Measurements from ENCODE around the gene GINM1. TPM values are rescaled to one million over a fixed set of nuclear protein-coding genes. Genes with fewer than 3 reads are reported as not detected.
A peak's percentile ranks its signal among the peaks of the same experiment; 100 is the strongest.

Gene GINM1
- total and polyA plus RNA-seq, 9 of the 15 experiments (the other 6 are each of a cell fraction or from before 2014, with no cell fraction given): 5.0 to 19.3 (median 14.2) TPM

GRCh38 chr6:149545754-149546471, 20.3 kb upstream of the GINM1 start, which contains the start of gene PPIL4 (continued):
- TF ChIP-seq ZNF592 (IDR thresholded peaks at IDR 0.05) (no peak), GATAD2A (IDR thresholded peaks at IDR 0.05) (0 out of 2 replicates have a peak, but pooled peaks have one; percentile 60), BMI1 (IDR thresholded peaks at IDR 0.05; ENCODE audit: low read length) (no peak), SRF (CRISPR knock-in tag; IDR thresholded peaks at IDR 0.05) (peak in 1 of 2 experiments; percentile 51; a peak in 1 of 4 replicates), GATAD2B (IDR thresholded peaks at IDR 0.05; ENCODE audit: borderline replicate concordance) (peak; percentile 69; the same call in 1 of the 2 replicates), E2F5 (CRISPR knock-in tag; IDR thresholded peaks at IDR 0.05) (no peak), GABPB2 (CRISPR knock-in tag; conservative IDR thresholded peaks at IDR 0.05) (no peak), CBFA2T3 (IDR thresholded peaks at IDR 0.05) (0 out of 2 replicates have a peak, but pooled peaks have one; percentile 23), MTA1 (IDR thresholded peaks at IDR 0.05; ENCODE audit: borderline replicate concordance) (peak; percentile 100), ZNF354B (CRISPR knock-in tag; IDR thresholded peaks at IDR 0.05) (0 out of 2 replicates have a peak, but pooled peaks have one; percentile 15), RBM22 (IDR thresholded peaks at IDR 0.05; ENCODE audit: low read depth, low read length, poor library complexity, severe bottlenecking) (peak; percentile 57), KHSRP (IDR thresholded peaks at IDR 0.05) (peak; percentile 99), MAFG (tag; conservative IDR thresholded peaks at IDR 0.05) (no peak), ARNT (IDR thresholded peaks at IDR 0.05) (0 out of 4 replicates have a peak, but pooled peaks of 1 of the 2 experiments have one; percentile 15)

Data from K562 (cell line).